Measurements from ENCODE around the gene CPA5.

CPA5 gene

GRCh38 chr7:130367088-130367755 is 22.6 kb downstream of the CPA5 start:
- H3K9me3 ChIP-seq (replicated peaks in 1 of 2; ENCODE audit: control insufficient read depth in 2 of 2, insufficient read depth in 1 of 2, low read depth in 1 of 2, low read length in 2 of 2): peaks cover 2 to 6% of the 10 kb centered on the region in 2 donors
- H3K14ac ChIP-seq (ENCODE audit: low read length): no peak overlapping the region
- no peak overlapping the region for H3K27ac ChIP-seq (replicated peaks; ENCODE audit: low read length)
- H2BK120ac ChIP-seq (ENCODE audit: low read depth, low read length): no peak overlapping the region
- no peak overlapping the region for H3K4me2 ChIP-seq (ENCODE audit: insufficient read depth, low read length, poor library complexity, severe bottlenecking)
- peak overlapping the region; percentile 60 for H2AFZ ChIP-seq (ENCODE audit: low read length)
- peaks cover 4 to 10% of the 10 kb centered on the region in 2 donors for H3K4me1 ChIP-seq (ENCODE audit: control insufficient read depth in 2 of 2, insufficient read depth in 1 of 2, low read depth in 1 of 2, low read length in 2 of 2)
- WGBS, 2 donors (ENCODE audit: extremely low coverage in 2 of 2, insufficient read length in 2 of 2, insufficient replicate concordance in 1 of 2): no CpG with 5 or more reads among the region's 13 CpGs
- H3K9ac ChIP-seq (ENCODE audit: low read depth, low read length, poor library complexity): no peak overlapping the region
- H2AK5ac ChIP-seq (ENCODE audit: low read depth, low read length): peak overlapping the region; percentile 76
- DNase-seq (ENCODE audit: low spot score): no peak
- H3K4me3 ChIP-seq (ENCODE audit: low read length in 2 of 2): no peak overlapping the region
- H3K79me1 ChIP-seq (ENCODE audit: low read depth, low read length): no peaks in the 10 kb centered on the region
- H4K8ac ChIP-seq (ENCODE audit: low read depth, low read length): no peak overlapping the region
- no peak overlapping the region for H2BK12ac ChIP-seq (ENCODE audit: low read length)
- peak overlapping the region; percentile 13 for H3K23ac ChIP-seq (ENCODE audit: low read depth, low read length, poor library complexity)
- H2BK15ac ChIP-seq (ENCODE audit: low read length): peak overlapping the region; percentile 40
- H2BK5ac ChIP-seq (ENCODE audit: low read length): no peak overlapping the region
- H4K91ac ChIP-seq (ENCODE audit: low read depth, low read length, poor library complexity): no peak overlapping the region
- no peak overlapping the region for H3K4ac ChIP-seq (ENCODE audit: low read length)
- no peaks in the 10 kb centered on the region for H3K27me3 ChIP-seq (ENCODE audit: control insufficient read depth in 3 of 3, insufficient read depth in 3 of 3, low read depth in 1 of 3, low read length in 3 of 3)
- no peaks in the 10 kb centered on the region for H3K36me3 ChIP-seq (replicated peaks in 1 of 2; ENCODE audit: control insufficient read depth in 2 of 2, insufficient read depth in 2 of 2, low read length in 2 of 2)
- H3K18ac ChIP-seq (ENCODE audit: low read length): peak overlapping the region; percentile 49

GRCh38 chr7:130367836-130368746 is 23.5 kb downstream of the CPA5 start:
- Histone ChIP-seq H3K27ac (replicated peaks; ENCODE audit: low read length) (no peak overlapping the region), H3K4me1 (ENCODE audit: control insufficient read depth in 2 of 2, insufficient read depth in 1 of 2, low read depth in 1 of 2, low read length in 2 of 2) (peaks cover 8 to 12% of the 10 kb centered on the region in 2 donors), H3K4me2 (ENCODE audit: insufficient read depth, low read length, poor library complexity, severe bottlenecking) (no peak overlapping the region), H3K9ac (ENCODE audit: low read depth, low read length, poor library complexity) (no peak overlapping the region), H2AFZ (ENCODE audit: low read length) (peak overlapping the region; percentile 25), H3K36me3 (replicated peaks in 1 of 2; ENCODE audit: control insufficient read depth in 2 of 2, insufficient read depth in 2 of 2, low read length in 2 of 2) (no peaks in the 10 kb centered on the region), H2BK5ac (ENCODE audit: low read length) (peak overlapping the region; percentile 10), H2BK12ac (ENCODE audit: low read length) (no peak overlapping the region), H3K27me3 (ENCODE audit: control insufficient read depth in 3 of 3, insufficient read depth in 3 of 3, low read depth in 1 of 3, low read length in 3 of 3) (no peaks in the 10 kb centered on the region), H3K4me3 (ENCODE audit: low read length in 2 of 2) (no peak overlapping the region), H3K79me1 (ENCODE audit: low read depth, low read length) (no peaks in the 10 kb centered on the region), H3K18ac (ENCODE audit: low read length) (peak overlapping the region; percentile 7), H3K4ac (ENCODE audit: low read length) (no peak overlapping the region), H2BK15ac (ENCODE audit: low read length) (peak overlapping the region; percentile 45), H4K8ac (ENCODE audit: low read depth, low read length) (no peak overlapping the region), H3K14ac (ENCODE audit: low read length) (peak overlapping the region; percentile 66), H2BK120ac (ENCODE audit: low read depth, low read length) (no peak overlapping the region), H3K9me3 (replicated peaks in 1 of 2; ENCODE audit: control insufficient read depth in 2 of 2, insufficient read depth in 1 of 2, low read depth in 1 of 2, low read length in 2 of 2) (peaks cover 2 to 6% of the 10 kb centered on the region in 2 donors), H4K91ac (ENCODE audit: low read depth, low read length, poor library complexity) (no peak overlapping the region), H2AK5ac (ENCODE audit: low read depth, low read length) (peak overlapping the region; percentile 76), H3K23ac (ENCODE audit: low read depth, low read length, poor library complexity) (peak overlapping the region; percentile 13)
- no CpG with 5 or more reads among the region's 19 CpGs for whole genome bisulfite sequencing, 2 donors (ENCODE audit: extremely low coverage in 2 of 2, insufficient read length in 2 of 2, insufficient replicate concordance in 1 of 2)
- DNase-seq (ENCODE audit: low spot score): no peak

- Histone ChIP-seq H2AFZ (ENCODE audit: low read length) (peak overlapping the region; percentile 25), H3K27ac (replicated peaks; ENCODE audit: low read length) (no peak overlapping the region), H3K4me3 (ENCODE audit: low read length in 2 of 2) (no peak overlapping the region), H3K4ac (ENCODE audit: low read length) (no peak overlapping the region), H4K91ac (ENCODE audit: low read depth, low read length, poor library complexity) (no peak overlapping the region), H2BK12ac (ENCODE audit: low read length) (no peak overlapping the region), H3K23ac (ENCODE audit: low read depth, low read length, poor library complexity) (no peak overlapping the region), H2BK15ac (ENCODE audit: low read length) (peak overlapping the region; percentile 11), H3K79me1 (ENCODE audit: low read depth, low read length) (no peaks in the 10 kb centered on the region), H3K4me2 (ENCODE audit: insufficient read depth, low read length, poor library complexity, severe bottlenecking) (no peak overlapping the region), H3K4me1 (ENCODE audit: control insufficient read depth in 2 of 2, insufficient read depth in 1 of 2, low read depth in 1 of 2, low read length in 2 of 2) (peaks cover 16 to 17% of the 10 kb centered on the region in 2 donors), H3K27me3 (ENCODE audit: control insufficient read depth in 3 of 3, insufficient read depth in 3 of 3, low read depth in 1 of 3, low read length in 3 of 3) (no peaks in the 10 kb centered on the region), H3K14ac (ENCODE audit: low read length) (peak overlapping the region; percentile 25), H4K8ac (ENCODE audit: low read depth, low read length) (peak overlapping the region; percentile 19), H3K9me3 (replicated peaks in 1 of 2; ENCODE audit: control insufficient read depth in 2 of 2, insufficient read depth in 1 of 2, low read depth in 1 of 2, low read length in 2 of 2) (peaks cover 2 to 6% of the 10 kb centered on the region in 2 donors), H2AK5ac (ENCODE audit: low read depth, low read length) (peak overlapping the region; percentile 38), H2BK120ac (ENCODE audit: low read depth, low read length) (no peak overlapping the region), H3K18ac (ENCODE audit: low read length) (peak overlapping the region; percentile 24), H2BK5ac (ENCODE audit: low read length) (no peak overlapping the region), H3K9ac (ENCODE audit: low read depth, low read length, poor library complexity) (no peak overlapping the region), H3K36me3 (replicated peaks in 1 of 2; ENCODE audit: control insufficient read depth in 2 of 2, insufficient read depth in 2 of 2, low read length in 2 of 2) (no peaks in the 10 kb centered on the region)
- WGBS, 2 donors (ENCODE audit: extremely low coverage in 2 of 2, insufficient read length in 2 of 2, insufficient replicate concordance in 1 of 2): no CpG with 5 or more reads among the region's 10 CpGs
- no peak for DNase-seq (ENCODE audit: low spot score)
Observed at GRCh38 chr7:130369110-130369711, 24.6 kb downstream of the CPA5 start.
